WTC11 (cell line): ENCODE measurements around the gene ATAD2B. TPM values are rescaled to one million over a fixed set of nuclear protein-coding genes. Genes with fewer than 3 reads are reported as not detected.

Experiments
- ATAC-seq: fragments of 200-7000 bp; cut with Tn5 transposase; 2 replicates; pipeline ENCODE4 v1.10.0; 2021; ENCODE audit warnings: mild to moderate bottlenecking, moderate library complexity
- CTCF ChIA-PET: fragments of 300-600 bp; sonication (Branson Sonifier 250); formaldehyde crosslinking; loops from one replicate; lab custom pipeline; 2021; ENCODE audit warnings: antibody characterized with exemption; lab: Charles Lee
- POLR2A ChIA-PET: fragments of 350-600 bp; sonication (Branson Sonifier 250); formaldehyde crosslinking; loops from one replicate; lab custom pipeline; 2021; ENCODE audit warnings: antibody characterized with exemption; lab: Charles Lee
- DNase-seq: peaks from one replicate; pipeline ENCODE4 v3.0.0; 2021; ENCODE audit warnings: low spot score
- H3K27ac Mint-ChIP-seq: 2 replicates; pipeline ENCODE4 v1.8.0; 2021; ENCODE audit warnings: mixed read lengths
- H3K27me3 Mint-ChIP-seq: 2 replicates; pipeline ENCODE4 v1.8.0; 2021; ENCODE audit warnings: low read depth, mild to moderate bottlenecking, moderate library complexity, mixed read lengths
- H3K36me3 Mint-ChIP-seq: 2 replicates; pipeline ENCODE4 v1.8.0; 2021; ENCODE audit warnings: mixed read lengths
- H3K4me1 Mint-ChIP-seq: 2 replicates; pipeline ENCODE4 v1.8.0; 2022; ENCODE audit warnings: mixed read lengths
- H3K4me3 Mint-ChIP-seq: 2 replicates; pipeline ENCODE4 v1.8.0; 2021; ENCODE audit warnings: mild to moderate bottlenecking, moderate library complexity, mixed read lengths
- H3K9me3 Mint-ChIP-seq: 2 replicates; pipeline ENCODE4 v1.8.0; 2021; ENCODE audit warnings: mixed read lengths
- E2F1 ChIP-seq: sonication (generic); formaldehyde crosslinking; IDR thresholded peaks from 2 replicates; pipeline ENCODE4 v1.8.0; 2022; ENCODE audit warnings: mild to moderate bottlenecking, missing genetic modification reagents
- ELF4 ChIP-seq: sonication (generic); formaldehyde crosslinking; IDR thresholded peaks from 2 replicates; pipeline ENCODE4 v1.8.1; 2022; ENCODE audit warnings: low read depth, mild to moderate bottlenecking, moderate library complexity, missing genetic modification reagents
- EMX1 ChIP-seq: fragments of 250-450 bp; sonication (Bioruptor Pico); IDR thresholded peaks from 2 replicates; pipeline ENCODE4 v1.8.0; 2021; ENCODE audit warnings: mild to moderate bottlenecking
- FOXP1 ChIP-seq: sonication (generic); formaldehyde crosslinking; IDR thresholded peaks from 2 replicates; pipeline ENCODE4 v1.8.0; 2022; ENCODE audit warnings: missing genetic modification reagents, mild to moderate bottlenecking, moderate library complexity, borderline replicate concordance
- GRHL2 ChIP-seq: fragments of 250-450 bp; sonication (Bioruptor Pico); IDR thresholded peaks from 2 replicates; pipeline ENCODE4 v1.8.0; 2022; ENCODE audit warnings: mild to moderate bottlenecking, moderate library complexity; ENCODE audit not compliant: insufficient replicate concordance, severe bottlenecking
- IRF2 ChIP-seq: sonication (generic); formaldehyde crosslinking; IDR thresholded peaks from 2 replicates; pipeline ENCODE4 v1.8.0; 2022; ENCODE audit warnings: low read depth, missing genetic modification reagents, borderline replicate concordance
- NFYB ChIP-seq: sonication (generic); formaldehyde crosslinking; conservative IDR thresholded peaks from 2 replicates; pipeline ENCODE4 v1.8.0; 2022; ENCODE audit warnings: low read depth, missing genetic modification reagents
- NR2C2 ChIP-seq: sonication (generic); formaldehyde crosslinking; IDR thresholded peaks from 2 replicates; pipeline ENCODE4 v1.8.0; 2022; ENCODE audit warnings: mild to moderate bottlenecking, missing genetic modification reagents
- NR3C1 ChIP-seq: sonication (generic); formaldehyde crosslinking; conservative IDR thresholded peaks from 2 replicates; pipeline ENCODE4 v1.8.1; 2023; ENCODE audit warnings: low read depth, mild to moderate bottlenecking, missing genetic modification reagents
- PRDM15 ChIP-seq: sonication (generic); formaldehyde crosslinking; IDR thresholded peaks from 2 replicates; pipeline ENCODE4 v1.8.0; 2022; ENCODE audit warnings: missing genetic modification reagents
- RELA ChIP-seq: sonication (generic); formaldehyde crosslinking; IDR thresholded peaks from 2 replicates; pipeline ENCODE4 v1.8.1; 2022; ENCODE audit warnings: missing genetic modification reagents, mild to moderate bottlenecking, borderline replicate concordance
- TCF7 ChIP-seq: sonication (generic); formaldehyde crosslinking; IDR thresholded peaks from 2 replicates; pipeline ENCODE4 v1.8.0; 2022; ENCODE audit warnings: mild to moderate bottlenecking, low read depth, missing genetic modification reagents, moderate library complexity
- USF1 ChIP-seq: sonication (generic); formaldehyde crosslinking; IDR thresholded peaks from 2 replicates; pipeline ENCODE4 v1.8.0; 2022; ENCODE audit warnings: mild to moderate bottlenecking, missing genetic modification reagents
- ZBTB21 ChIP-seq: sonication (generic); formaldehyde crosslinking; IDR thresholded peaks from 2 replicates; pipeline ENCODE4 v1.8.1; 2023; ENCODE audit warnings: mild to moderate bottlenecking, missing genetic modification reagents, borderline replicate concordance
- ZNF121 ChIP-seq: sonication (generic); formaldehyde crosslinking; IDR thresholded peaks from 2 replicates; pipeline ENCODE4 v1.8.0; 2023; ENCODE audit warnings: missing genetic modification reagents
- ZNF281 ChIP-seq: sonication (generic); formaldehyde crosslinking; IDR thresholded peaks from 2 replicates; pipeline ENCODE4 v1.8.0; 2023; ENCODE audit warnings: mild to moderate bottlenecking, missing genetic modification reagents
- ZNF416 ChIP-seq: fragments of 250-450 bp; sonication (Bioruptor Pico); IDR thresholded peaks from 2 replicates; pipeline ENCODE4 v1.9.0; 2021; ENCODE audit warnings: mild to moderate bottlenecking, inconsistent platforms
- ZNF425 ChIP-seq: fragments of 250-450 bp; sonication (Bioruptor Pico); conservative IDR thresholded peaks from 2 replicates; pipeline ENCODE4 v1.9.0; 2021; ENCODE audit warnings: mild to moderate bottlenecking
- total RNA-seq: library from RNA; stranded (reverse); gene quantifications from 3 replicates; pipeline ENCODE4 v1.2.3, GENCODE V29; 2021

ATAD2B gene
- total RNA-seq, 1 experiment from 2014 or later, result 21.5 TPM

GRCh38 chr2:23761638-23762037 lies 165.3 kb downstream of the ATAD2B start:
- Mint-ChIP-seq H3K36me3 (peaks cover 12% of the 10 kb centered on the region; the same call in 1 of the 2 replicates), H3K27me3 (no peaks in the 10 kb centered on the region)
- DNase-seq (no peak), ATAC-seq (no peak)
- POLR2A ChIA-PET, result interaction anchor here (0.6 kb wide), 1 partner anchor 170 kb away, joined by 3 read pairs; no protein-coding TSS in a partner anchor
- TF ChIP-seq ELF4 (CRISPR knock-in tag) (no peak), ZNF425 (CRISPR knock-in tag) (no peak), ZNF281 (CRISPR knock-in tag) (no peak), FOXP1 (CRISPR knock-in tag) (no peak), USF1 (no peak), NR3C1 (CRISPR knock-in tag) (no peak), ZBTB21 (CRISPR knock-in tag) (no peak), E2F1 (CRISPR knock-in tag) (no peak), ZNF121 (CRISPR knock-in tag) (no peak), NR2C2 (CRISPR knock-in tag) (no peak), TCF7 (CRISPR knock-in tag) (no peak), RELA (no peak)
- TF ChIP-seq, all 79 proteins: peak for 0
- CTCF ChIA-PET, result no interaction called here
- no peaks in the 10 kb centered on the region for H3K9me3 Mint-ChIP-seq
- peaks cover 8% of the 10 kb centered on the region for H3K4me1 Mint-ChIP-seq
- no peak overlapping the region for H3K4me3 Mint-ChIP-seq
- H3K27ac Mint-ChIP-seq, result no peak overlapping the region

- no peak for ATAC-seq
- Mint-ChIP-seq H3K9me3 (no peaks in the 10 kb centered on the region), H3K4me1 (peaks cover 17% of the 10 kb centered on the region), H3K36me3 (peaks cover 12% of the 10 kb centered on the region; the same call in 1 of the 2 replicates), H3K27me3 (no peaks in the 10 kb centered on the region), H3K27ac (no peak overlapping the region), H3K4me3 (no peak overlapping the region)
- POLR2A ChIA-PET, result interaction anchor here (0.6 kb wide), 1 partner anchor 171 kb away, joined by 3 read pairs; no protein-coding TSS in a partner anchor
- DNase-seq, result no peak
- no peak for TF ChIP-seq FOXP1 (CRISPR knock-in tag)
- no peak for TF ChIP-seq IRF2
- TF ChIP-seq EMX1 (CRISPR knock-in tag), result no peak
- TF ChIP-seq TCF7 (CRISPR knock-in tag), result no peak
- no peak for TF ChIP-seq GRHL2 (CRISPR knock-in tag)
- TF ChIP-seq NFYB (CRISPR knock-in tag), result no peak
- no peak for TF ChIP-seq PRDM15 (CRISPR knock-in tag)
- no peak for TF ChIP-seq ELF4 (CRISPR knock-in tag)
- TF ChIP-seq ZNF416, result no peak
- CTCF ChIA-PET, result interaction anchor here (1.1 kb wide), 1 partner anchor 136 kb away, joined by 3 read pairs; no protein-coding TSS in a partner anchor
Observed at GRCh38 chr2:23760736-23761135, 166.2 kb downstream of the ATAD2B start.
